ENCODE results near the gene PERP.

Gene PERP

DNA sequence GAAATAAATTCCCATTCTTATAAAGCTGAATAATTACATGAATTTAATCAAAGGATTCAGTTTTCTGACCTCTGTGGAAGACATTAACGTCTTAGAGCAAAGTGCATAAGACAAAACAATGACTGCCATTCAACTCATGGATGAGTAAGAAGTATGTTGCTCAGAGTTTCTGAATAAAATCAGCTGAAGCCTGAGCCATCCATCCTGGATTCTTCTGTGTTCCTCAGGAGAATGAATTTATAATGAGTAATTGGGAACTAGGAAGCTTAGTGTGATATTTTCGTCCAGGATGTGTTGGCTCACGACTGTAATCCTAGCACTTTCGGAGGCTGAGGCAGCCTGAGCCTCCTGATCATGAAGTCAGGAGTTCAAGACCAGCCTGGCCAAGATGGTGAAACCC lies 62.8 kb downstream of the PERP start:
- DNase-seq: no peak

Data from CD4-positive, alpha-beta T cell treated with Interleukin-1 beta for 1 hour (primary cell).